Spinal cord (tissue), 10 donors: ENCODE measurements around the gene SRP9. TPM values are rescaled to one million over a fixed set of nuclear protein-coding genes. Genes with fewer than 3 reads are reported as not detected.

Source experiments
- DNase-seq, 6 donors: peaks; one replicate each; pipeline versions ENCODE4 v3.0.0 to v3.0.0-alpha.2; 2013 to 2015; ENCODE audit warnings: low spot score in 6 of 6, low read depth in 4 of 6
- H3K27ac ChIP-seq: one replicate; pipeline ENCODE4 v1.5.1; 2013; ENCODE audit warnings: low read depth, low read length, control low read depth
- H3K27me3 ChIP-seq: one replicate; pipeline ENCODE4 v1.6.1; 2013; ENCODE audit warnings: low read length; ENCODE audit not compliant: control insufficient read depth, insufficient read depth
- H3K36me3 ChIP-seq: one replicate; pipeline ENCODE4 v1.6.1; 2013; ENCODE audit warnings: low read length; ENCODE audit not compliant: control insufficient read depth, insufficient read depth
- H3K4me1 ChIP-seq: one replicate; pipeline ENCODE4 v1.6.1; 2013; ENCODE audit warnings: low read length; ENCODE audit not compliant: control insufficient read depth, insufficient read depth
- H3K4me3 ChIP-seq: one replicate; pipeline ENCODE4 v1.5.1; 2013; ENCODE audit warnings: low read depth, low read length, control low read depth
- H3K9me3 ChIP-seq: one replicate; pipeline ENCODE4 v1.6.1; 2013; ENCODE audit warnings: low read length; ENCODE audit not compliant: control insufficient read depth, insufficient read depth
- WGBS: methylation state at CpG from one replicate; pipeline ENCODE4 v1.1.5; 2013; ENCODE audit warnings: missing lambda C conversion rate; ENCODE audit not compliant: insufficient coverage; 5-methylcytosine and 5-hydroxymethylcytosine counted together
- polyA plus RNA-seq, 2 donors: library from polyadenylated mRNA; unstranded; fragments of 120-200 nt; gene quantifications; one replicate each; pipeline ENCODE4 v1.2.1, GENCODE V29; 2013; ENCODE audit not compliant: insufficient read length in 2 of 2
- total RNA-seq, 2 donors: library from RNA; depleted of rRNA in 1 of 2; stranded (reverse); fragments of 120-200 nt in 1 of 2; fragments of >200 nt in 1 of 2; gene quantifications; one replicate each; pipeline versions ENCODE4 v1.2.3 to v1.2.4, GENCODE V29; 2013 to 2014
- donor health status: healthy.

Gene SRP9
- total and polyA plus RNA-seq, 4 donors = 275 to 427 (median 361) TPM

DNA sequence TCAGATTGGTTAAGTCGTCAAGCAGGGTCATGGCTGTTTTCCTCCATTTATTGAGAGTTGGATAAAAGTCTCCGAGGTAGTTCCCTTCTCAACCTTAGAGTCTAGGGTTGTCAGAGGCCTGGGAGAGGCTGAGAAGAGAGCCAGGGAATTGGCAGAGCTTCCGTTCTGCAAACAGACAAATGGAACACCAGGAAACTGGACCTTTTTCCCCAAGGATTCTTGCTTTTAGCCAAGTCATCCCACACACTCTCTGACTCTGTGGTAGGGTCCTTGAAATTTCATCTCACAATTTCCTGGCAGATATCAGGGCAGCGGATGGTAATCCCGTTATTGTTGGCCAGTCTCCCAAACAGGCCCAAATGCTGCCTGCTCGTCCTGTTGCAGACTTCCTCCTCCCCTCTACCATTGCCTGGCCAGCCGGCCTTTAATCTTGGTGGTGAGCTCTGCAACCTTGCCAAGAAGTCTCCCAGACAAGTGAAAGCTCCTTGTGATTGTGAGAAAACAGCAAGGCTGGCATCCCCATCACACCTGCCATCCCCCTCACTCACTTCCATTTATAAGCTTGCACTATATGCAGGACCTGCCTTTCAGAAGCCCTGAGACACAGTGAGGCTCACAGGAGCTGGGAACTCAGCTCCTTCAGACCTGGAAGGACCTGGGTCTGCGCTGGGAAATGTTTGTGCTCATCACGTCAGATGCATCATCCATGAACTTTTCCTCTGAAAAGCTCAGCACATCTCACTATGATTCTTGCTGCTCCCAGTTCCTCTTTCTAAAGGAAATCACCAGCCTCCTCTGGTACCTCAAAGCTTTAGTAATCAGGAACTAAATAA, 13.7 kb upstream of the SRP9 start:
- DNase-seq = peak in 1 of 6 donors; percentile 70
- Histone ChIP-seq H3K9me3 (no peaks in the 10 kb centered on the region), H3K4me1 (peaks cover 35% of the 10 kb centered on the region), H3K36me3 (no peaks in the 10 kb centered on the region), H3K4me3 (no peak overlapping the region), H3K27ac (peak overlapping the region; percentile 48), H3K27me3 (no peaks in the 10 kb centered on the region)
- 50% methylated on average over 8 of the region's 9 CpGs for WGBS

DNA sequence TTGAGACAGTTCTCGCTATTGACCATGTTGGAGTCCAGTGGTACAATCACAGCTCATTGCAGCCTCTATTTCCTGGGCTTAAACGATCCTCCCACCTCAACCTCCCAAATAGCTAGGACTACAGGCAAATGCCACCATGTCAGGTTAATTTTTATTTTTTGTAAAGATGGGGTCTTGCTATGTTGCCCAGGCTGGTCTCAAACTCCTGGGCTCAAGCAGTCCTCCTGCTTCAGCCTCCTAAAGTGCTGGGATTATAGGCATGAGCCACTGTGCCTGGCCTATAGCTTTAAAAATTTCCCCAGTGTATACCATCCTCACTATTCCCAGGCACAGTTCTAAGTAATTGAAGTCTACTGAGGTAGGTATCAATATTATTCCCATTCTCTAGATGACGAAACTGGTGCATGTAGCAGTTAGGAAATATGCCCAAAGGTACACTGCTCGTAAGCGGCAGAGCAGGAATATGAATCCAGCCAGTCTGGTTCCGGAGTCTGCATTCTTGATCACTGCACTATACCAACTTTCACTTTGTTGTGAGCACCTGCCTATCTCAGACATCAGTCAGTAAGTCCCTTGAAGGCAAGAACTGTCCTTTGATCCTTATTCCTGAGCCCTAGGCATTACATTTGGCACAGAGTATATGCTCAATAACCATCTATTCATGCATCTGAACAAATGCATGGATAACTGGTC, 11.5 kb upstream of the SRP9 start:
- Histone ChIP-seq H3K36me3 (no peaks in the 10 kb centered on the region), H3K27ac (no peak overlapping the region), H3K4me3 (no peak overlapping the region), H3K9me3 (no peaks in the 10 kb centered on the region), H3K27me3 (no peaks in the 10 kb centered on the region), H3K4me1 (peaks cover 46% of the 10 kb centered on the region)
- no peak for DNase-seq
- WGBS = 97% methylated on average over 4 of the region's 6 CpGs

DNA sequence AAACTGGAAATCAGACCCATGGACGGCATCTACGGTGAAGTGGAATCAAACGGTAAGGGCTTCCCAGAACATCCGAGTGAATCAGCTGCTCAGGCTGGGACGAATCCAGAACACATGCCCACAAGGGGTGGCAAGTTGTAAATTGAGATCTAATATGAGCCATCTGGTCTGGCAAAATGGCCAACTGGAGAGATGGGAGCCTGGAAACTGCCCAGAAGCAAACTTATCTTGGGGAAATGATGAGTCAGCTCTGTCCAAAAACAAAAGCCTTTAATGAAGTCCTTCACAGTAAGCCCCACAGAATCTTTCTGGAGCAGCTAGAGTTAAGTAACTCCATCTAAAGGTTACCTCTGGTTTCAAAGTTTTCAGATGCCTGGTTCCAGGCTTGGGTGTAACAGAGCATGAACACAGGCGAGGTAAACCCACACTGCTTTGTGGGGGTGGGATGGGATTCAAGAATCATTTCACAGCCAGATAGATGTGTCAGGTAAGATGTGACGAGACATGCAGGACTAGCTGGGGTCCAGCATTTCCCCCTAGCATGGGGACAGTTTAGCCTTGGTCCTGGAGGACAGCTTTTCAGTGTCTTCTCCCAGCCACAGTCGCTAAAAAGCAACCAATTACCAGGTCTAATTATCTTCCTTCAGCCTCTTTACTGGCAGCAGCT, 10.5 kb upstream of the SRP9 start:
- WGBS = 73% methylated on average over 8 of the region's 8 CpGs
- H3K27ac ChIP-seq = peak overlapping the region; percentile 19
- H3K27me3 ChIP-seq = no peaks in the 10 kb centered on the region
- no peaks in the 10 kb centered on the region for H3K36me3 ChIP-seq
- peaks cover 43% of the 10 kb centered on the region for H3K4me1 ChIP-seq
- DNase-seq = peak in 2 of 6 donors; percentile 68 to 81
- H3K4me3 ChIP-seq = no peak overlapping the region
- H3K9me3 ChIP-seq = no peaks in the 10 kb centered on the region

DNA sequence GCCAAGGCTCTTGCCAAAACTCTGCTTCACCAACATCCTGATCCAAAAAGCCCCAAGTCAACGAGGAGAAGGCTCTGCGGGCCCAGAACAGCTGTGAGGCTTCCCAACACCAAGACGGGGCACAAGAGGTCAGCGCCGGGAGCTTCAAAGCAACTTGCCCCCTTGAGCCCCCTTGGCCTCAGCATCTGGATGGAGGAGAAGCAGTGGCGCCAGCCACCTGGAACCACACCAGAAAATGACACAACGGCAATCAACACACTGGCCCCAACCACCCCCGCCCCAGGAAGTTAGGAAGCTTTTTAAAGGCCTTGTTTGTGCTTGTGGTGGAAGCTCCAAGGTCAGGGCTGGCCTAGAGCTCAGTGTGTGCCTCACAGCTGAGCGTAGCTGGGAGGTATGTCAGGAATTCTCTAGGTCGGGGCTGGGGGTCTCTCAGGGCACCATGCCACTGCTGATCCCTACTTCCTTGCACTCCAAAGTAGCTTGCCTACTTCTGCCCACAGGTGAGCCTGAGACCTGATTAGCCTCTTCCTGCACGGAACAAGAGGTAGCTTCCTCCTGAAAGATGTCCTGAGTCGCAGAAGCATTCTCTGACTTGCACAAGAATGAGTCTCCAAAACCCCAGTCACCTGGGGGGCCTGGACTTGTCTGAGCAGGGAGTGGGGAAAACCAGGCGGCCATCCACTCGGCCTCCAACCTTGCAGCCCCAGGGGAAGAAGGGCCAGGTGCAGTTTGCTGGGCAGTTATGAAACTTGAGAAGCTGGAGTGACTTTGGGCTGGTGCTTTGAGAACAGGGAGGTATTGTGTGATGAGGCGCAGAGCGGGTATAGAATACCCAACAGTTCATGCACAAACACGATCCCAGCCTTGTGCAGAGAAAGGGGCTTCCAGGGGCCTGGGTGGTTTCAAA, 9.7 kb upstream of the SRP9 start:
- peak in 2 of 6 donors; percentile 53 to 80 for DNase-seq
- peaks cover 36% of the 10 kb centered on the region for H3K4me1 ChIP-seq

DNA sequence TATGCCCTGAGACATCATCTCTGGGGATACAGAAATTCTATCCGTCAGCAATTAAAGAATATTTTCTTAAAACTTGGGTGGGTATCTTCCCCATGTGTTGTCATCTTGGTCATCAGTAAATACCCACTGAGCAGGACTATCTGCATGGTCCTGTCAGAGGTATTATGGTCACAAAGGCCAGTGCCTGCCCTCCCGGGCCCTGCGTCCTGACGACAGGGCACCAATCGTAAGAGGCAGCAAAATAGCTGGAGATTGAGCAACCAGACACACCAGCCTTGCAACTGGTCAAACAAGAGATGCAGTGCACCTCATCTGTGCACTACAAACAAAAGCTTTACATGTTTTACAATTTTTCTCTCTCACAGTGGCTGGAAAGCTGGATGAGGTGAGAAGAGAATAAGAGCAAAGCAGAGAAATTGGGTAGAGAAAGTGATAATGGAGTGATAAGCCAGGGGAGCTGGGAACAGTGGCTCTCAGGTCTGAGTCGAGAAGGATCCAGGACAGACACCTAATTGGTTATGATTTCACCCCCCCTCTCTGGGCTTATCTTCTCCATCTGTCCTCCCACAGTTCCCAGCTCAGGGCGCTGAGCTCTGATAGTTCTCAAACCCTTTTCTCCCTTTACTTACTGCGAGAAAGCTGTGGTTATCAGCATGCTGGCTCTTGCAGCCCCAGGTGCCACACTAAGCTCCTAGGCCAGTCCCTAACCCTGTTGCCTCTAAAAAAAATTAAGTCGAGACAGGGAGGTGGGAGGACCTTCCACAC, 8.8 kb upstream of the SRP9 start:
- WGBS = 95% methylated on average over 8 of the region's 9 CpGs
- no peak overlapping the region for H3K27ac ChIP-seq
- H3K4me3 ChIP-seq = no peak overlapping the region
- DNase-seq = no peak
- no peaks in the 10 kb centered on the region for H3K9me3 ChIP-seq
- H3K36me3 ChIP-seq = no peaks in the 10 kb centered on the region
- peaks cover 26% of the 10 kb centered on the region for H3K4me1 ChIP-seq
- no peaks in the 10 kb centered on the region for H3K27me3 ChIP-seq

More for the DNA sequence above, 9.7 kb upstream of the SRP9 start:
- no peak overlapping the region for H3K27ac ChIP-seq
- no peak overlapping the region for H3K4me3 ChIP-seq
- no peaks in the 10 kb centered on the region for H3K9me3 ChIP-seq
- H3K27me3 ChIP-seq = no peaks in the 10 kb centered on the region
- H3K36me3 ChIP-seq = no peaks in the 10 kb centered on the region
- 68% methylated on average over 10 of the region's 17 CpGs for WGBS

DNA sequence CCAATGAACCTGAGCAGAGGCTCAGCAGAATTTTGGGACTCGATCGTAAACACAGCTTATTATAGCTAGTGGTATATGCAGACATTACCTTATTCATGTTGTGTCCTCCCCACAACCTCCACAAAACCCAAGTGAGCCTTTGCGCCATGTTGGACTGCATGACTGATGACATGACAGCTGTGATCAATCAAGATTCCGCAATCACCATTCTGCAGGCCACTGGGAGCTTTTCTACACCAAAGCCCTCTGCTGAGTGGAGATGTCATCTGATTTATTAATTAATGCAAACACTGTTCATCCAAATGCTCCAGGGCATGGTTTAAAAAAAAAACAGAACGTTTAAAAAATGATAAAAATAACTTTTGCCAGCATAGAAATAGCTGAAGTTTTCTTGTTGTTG, 7.9 kb upstream of the SRP9 start:
- Histone ChIP-seq H3K4me3 (no peak overlapping the region), H3K27me3 (no peaks in the 10 kb centered on the region), H3K36me3 (no peaks in the 10 kb centered on the region), H3K27ac (no peak overlapping the region), H3K9me3 (no peaks in the 10 kb centered on the region), H3K4me1 (peaks cover 22% of the 10 kb centered on the region)
- WGBS = no CpG with 5 or more reads among the region's 5 CpGs
- no peak for DNase-seq

DNA sequence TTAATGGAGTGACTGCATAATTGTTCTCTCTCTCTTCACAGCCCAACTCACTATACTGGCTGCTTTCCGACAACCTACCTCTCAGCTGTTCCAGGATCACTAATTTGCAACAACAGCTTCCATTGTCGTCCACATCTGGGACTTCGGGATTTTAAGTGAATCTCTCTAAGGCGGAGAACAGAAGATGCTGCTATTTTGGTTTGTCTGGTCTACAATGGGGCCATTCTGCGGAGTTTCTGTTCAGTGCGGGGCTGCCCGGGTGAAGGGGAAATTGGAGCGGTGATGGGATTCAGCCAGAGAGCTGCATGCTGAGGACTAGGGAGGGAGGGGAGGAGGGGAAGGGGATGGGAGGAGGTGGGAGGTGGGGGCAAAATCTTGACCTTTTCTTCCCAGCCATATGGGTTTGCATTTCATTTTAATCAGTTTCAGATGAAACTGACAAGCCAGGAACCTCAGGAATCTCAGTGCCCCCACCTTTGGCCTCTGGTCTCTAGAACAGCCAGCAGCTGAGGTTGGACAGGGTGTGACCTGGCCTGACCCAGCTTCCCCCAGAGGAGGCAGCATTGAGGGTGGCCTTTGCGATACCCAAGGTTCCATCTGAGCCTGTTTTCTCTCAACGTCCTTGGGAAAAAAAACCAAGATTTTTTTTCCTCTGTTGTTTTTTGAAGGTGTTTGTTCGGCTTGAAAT, 6.9 kb upstream of the SRP9 start:
- Histone ChIP-seq H3K27me3 (no peaks in the 10 kb centered on the region), H3K9me3 (no peaks in the 10 kb centered on the region), H3K36me3 (no peaks in the 10 kb centered on the region), H3K27ac (peak overlapping the region; percentile 12), H3K4me3 (no peak overlapping the region), H3K4me1 (peaks cover 22% of the 10 kb centered on the region)
- WGBS = 16% methylated on average over 8 of the region's 11 CpGs
- peak in 2 of 6 donors; percentile 52 to 79 for DNase-seq

DNA sequence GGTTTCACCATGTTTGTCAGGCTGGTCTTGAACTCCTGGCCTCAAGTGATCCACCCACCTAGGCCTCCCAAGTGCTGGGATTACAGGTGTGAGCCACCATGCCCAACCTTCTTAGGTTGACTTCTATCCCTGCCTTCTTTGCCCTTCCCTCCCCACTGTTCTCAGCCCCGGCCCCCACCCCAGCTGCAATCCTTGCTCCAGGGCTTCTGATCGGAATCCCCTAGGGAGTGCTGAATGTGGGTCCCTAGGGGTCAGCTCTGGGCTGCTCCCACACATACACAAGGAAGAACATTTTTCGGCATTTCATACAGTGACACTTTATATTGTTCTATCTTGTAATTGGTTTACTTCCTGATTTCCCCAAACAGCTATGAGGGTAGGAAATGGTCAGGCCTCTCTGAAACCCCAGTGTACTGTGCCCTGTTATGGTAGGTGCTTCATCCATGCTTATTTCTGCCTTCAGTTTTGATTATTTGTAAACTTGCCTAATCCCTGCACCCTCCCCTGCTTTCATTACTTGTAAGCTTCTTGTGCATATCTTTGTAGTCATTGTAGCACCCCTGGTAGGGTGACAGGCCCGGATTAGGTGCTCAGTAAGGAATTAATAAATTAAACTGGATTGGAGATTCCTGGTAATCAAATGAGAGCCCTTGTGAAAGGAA, 5.8 kb upstream of the SRP9 start:
- no peaks in the 10 kb centered on the region for H3K27me3 ChIP-seq
- H3K27ac ChIP-seq = no peak overlapping the region
- DNase-seq = no peak
- no peaks in the 10 kb centered on the region for H3K9me3 ChIP-seq
- peaks cover 22% of the 10 kb centered on the region for H3K4me1 ChIP-seq
- no peak overlapping the region for H3K4me3 ChIP-seq
- 50% methylated on average over 2 of the region's 4 CpGs for WGBS
- no peaks in the 10 kb centered on the region for H3K36me3 ChIP-seq
